Measurements from ENCODE around the gene NEGR1.

Gene NEGR1

GRCh38 chr1:72050551-72050950 is 231.8 kb downstream of the NEGR1 start:
- no peak overlapping the region for H3K4me3 ChIP-seq (replicated peaks; ENCODE audit: low read depth, low read length)
- no peak for DNase-seq (ENCODE audit: extremely low read depth, insufficient read length)

GRCh38 chr1:72037745-72038343 is 244.5 kb downstream of the NEGR1 start:
- no peaks in the 10 kb centered on the region for H3K36me3 ChIP-seq (ENCODE audit: control insufficient read depth, insufficient read depth, low read length)
- peak; percentile 56 for TF ChIP-seq CTCF (IDR thresholded peaks at IDR 0.05; ENCODE audit: insufficient read depth, low read length, poor library complexity, severe bottlenecking)
- no peak overlapping the region for H3K4me3 ChIP-seq (replicated peaks; ENCODE audit: low read depth, low read length)
- no peaks in the 10 kb centered on the region for H3K27me3 ChIP-seq (replicated peaks; ENCODE audit: control insufficient read depth, insufficient read depth, low read length)
- DNase-seq (ENCODE audit: extremely low read depth, insufficient read length): no peak

More at GRCh38 chr1:72050551-72050950, 231.8 kb downstream of the NEGR1 start:
- Histone ChIP-seq H3K27me3 (replicated peaks; ENCODE audit: control insufficient read depth, insufficient read depth, low read length) (no peaks in the 10 kb centered on the region), H3K36me3 (ENCODE audit: control insufficient read depth, insufficient read depth, low read length) (no peaks in the 10 kb centered on the region)
- TF ChIP-seq CTCF (IDR thresholded peaks at IDR 0.05; ENCODE audit: insufficient read depth, low read length, poor library complexity, severe bottlenecking): no peak

GRCh38 chr1:72034827-72035226 is 247.5 kb downstream of the NEGR1 start:
- H3K27me3 ChIP-seq (replicated peaks; ENCODE audit: control insufficient read depth, insufficient read depth, low read length): no peaks in the 10 kb centered on the region
- no peak for TF ChIP-seq CTCF (IDR thresholded peaks at IDR 0.05; ENCODE audit: insufficient read depth, low read length, poor library complexity, severe bottlenecking)
- no peaks in the 10 kb centered on the region for H3K36me3 ChIP-seq (ENCODE audit: control insufficient read depth, insufficient read depth, low read length)
- DNase-seq (ENCODE audit: extremely low read depth, insufficient read length): no peak
- no peak overlapping the region for H3K4me3 ChIP-seq (replicated peaks; ENCODE audit: low read depth, low read length)

- no peak overlapping the region for H3K4me3 ChIP-seq (replicated peaks; ENCODE audit: low read depth, low read length)
- TF ChIP-seq CTCF (IDR thresholded peaks at IDR 0.05; ENCODE audit: insufficient read depth, low read length, poor library complexity, severe bottlenecking): no peak
- H3K36me3 ChIP-seq (ENCODE audit: control insufficient read depth, insufficient read depth, low read length): no peaks in the 10 kb centered on the region
- H3K27me3 ChIP-seq (replicated peaks; ENCODE audit: control insufficient read depth, insufficient read depth, low read length): no peaks in the 10 kb centered on the region
- DNase-seq (ENCODE audit: extremely low read depth, insufficient read length): no peak
These were observed 259.0 kb downstream of the NEGR1 start for GRCh38 chr1:72023063-72023930.

- DNase-seq (ENCODE audit: extremely low read depth, insufficient read length): no peak
- no peaks in the 10 kb centered on the region for H3K36me3 ChIP-seq (ENCODE audit: control insufficient read depth, insufficient read depth, low read length)
- no peaks in the 10 kb centered on the region for H3K27me3 ChIP-seq (replicated peaks; ENCODE audit: control insufficient read depth, insufficient read depth, low read length)
- H3K4me3 ChIP-seq (replicated peaks; ENCODE audit: low read depth, low read length): no peak overlapping the region
- TF ChIP-seq CTCF (IDR thresholded peaks at IDR 0.05; ENCODE audit: insufficient read depth, low read length, poor library complexity, severe bottlenecking): no peak
These were observed 263.8 kb downstream of the NEGR1 start for GRCh38 chr1:72018562-72018961.
